OCI-LY3 (cell line): ENCODE results near the gene FUT7.

Experiments used
- H2AFZ ChIP-seq: fragments of 200-600, 300-600 bp; shearing (Covaris generic); 2 replicates; pipeline ENCODE4 v1.6.0; 2014; ENCODE audit warnings: antibody characterized with exemption, low read depth, low read length
- H3K27ac ChIP-seq: fragments of 200-600, 300-600 bp; sonication (generic); 2 replicates; pipeline ENCODE4 v1.5.1; 2014; ENCODE audit warnings: mild to moderate bottlenecking, low read length, moderate library complexity, mixed read lengths
- H3K27me3 ChIP-seq: fragments of 200-600, 300-600 bp; sonication (generic); 2 replicates; pipeline ENCODE4 v1.6.1; 2014; ENCODE audit warnings: low read depth, low read length, mixed read lengths
- H3K36me3 ChIP-seq: fragments of 200-600, 300-600 bp; sonication (generic); replicated peaks from 2 replicates; pipeline ENCODE3; 2014; ENCODE audit warnings: low read depth, low read length, mixed read lengths
- H3K4me1 ChIP-seq: fragments of 300-600, 200-600 bp; sonication (generic); 2 replicates; pipeline ENCODE4 v1.6.1; 2014; ENCODE audit warnings: low read length, mixed read lengths
- H3K4me2 ChIP-seq: fragments of 200-600, 300-600 bp; sonication (generic); 2 replicates; pipeline ENCODE4 v1.6.1; 2014; ENCODE audit warnings: low read length, mixed read lengths
- H3K4me3 ChIP-seq: fragments of 300-600, 200-600 bp; sonication (generic); 2 replicates; pipeline ENCODE4 v1.5.1; 2014; ENCODE audit warnings: antibody characterized with exemption, mild to moderate bottlenecking, low read length, moderate library complexity
- H3K79me2 ChIP-seq: fragments of 300-600, 200-600 bp; shearing (Covaris generic); 2 replicates; pipeline ENCODE4 v1.6.1; 2014; ENCODE audit warnings: mild to moderate bottlenecking, low read length, mixed read lengths
- H3K9ac ChIP-seq: fragments of 300-600, 200-600 bp; shearing (Covaris generic); 2 replicates; pipeline ENCODE4 v1.6.0; 2014; ENCODE audit warnings: mild to moderate bottlenecking, low read length, moderate library complexity
- H3K9me3 ChIP-seq: fragments of 200-600, 300-600 bp; shearing (Covaris generic); 2 replicates; pipeline ENCODE4 v1.6.1; 2014; ENCODE audit warnings: low read length, mixed read lengths; ENCODE audit not compliant: insufficient read depth
- H4K20me1 ChIP-seq: fragments of 200-600, 300-600 bp; sonication (generic); 2 replicates; pipeline ENCODE4 v1.6.1; 2016; ENCODE audit warnings: low read length, mixed read lengths; ENCODE audit not compliant: insufficient read depth
- EZH2phosphoT487 ChIP-seq: fragments of 200-600 bp; shearing (Covaris generic); IDR thresholded peaks from 2 replicates; pipeline ENCODE4 v1.6.1; 2018; ENCODE audit warnings: antibody characterized with exemption, mixed run types, low read depth
- TF ChIP-seq, protein P1 (sequence below): fragments of 200-600, 300-600 bp; sonication (generic); IDR thresholded peaks from 2 replicates; pipeline ENCODE4 v1.5.1; 2014; ENCODE audit warnings: antibody characterized with exemption, low read length, low read depth

FUT7 gene

GRCh38 chr9:137023583-137023991, 8.3 kb downstream of the FUT7 start:
- H4K20me1 ChIP-seq: no peaks in the 10 kb centered on the region
- H3K79me2 ChIP-seq: no peaks in the 10 kb centered on the region
- peaks cover 10% of the 10 kb centered on the region; the same call in 1 of the 2 replicates for H3K4me1 ChIP-seq
- H3K36me3 ChIP-seq: no peaks in the 10 kb centered on the region
- H3K27ac ChIP-seq: no peak overlapping the region
- no peaks in the 10 kb centered on the region for H3K9me3 ChIP-seq
- H3K9ac ChIP-seq: no peak overlapping the region
- H3K4me2 ChIP-seq: no peak overlapping the region
- no peak for TF ChIP-seq EZH2phosphoT487
- TF ChIP-seq, protein P1, sequence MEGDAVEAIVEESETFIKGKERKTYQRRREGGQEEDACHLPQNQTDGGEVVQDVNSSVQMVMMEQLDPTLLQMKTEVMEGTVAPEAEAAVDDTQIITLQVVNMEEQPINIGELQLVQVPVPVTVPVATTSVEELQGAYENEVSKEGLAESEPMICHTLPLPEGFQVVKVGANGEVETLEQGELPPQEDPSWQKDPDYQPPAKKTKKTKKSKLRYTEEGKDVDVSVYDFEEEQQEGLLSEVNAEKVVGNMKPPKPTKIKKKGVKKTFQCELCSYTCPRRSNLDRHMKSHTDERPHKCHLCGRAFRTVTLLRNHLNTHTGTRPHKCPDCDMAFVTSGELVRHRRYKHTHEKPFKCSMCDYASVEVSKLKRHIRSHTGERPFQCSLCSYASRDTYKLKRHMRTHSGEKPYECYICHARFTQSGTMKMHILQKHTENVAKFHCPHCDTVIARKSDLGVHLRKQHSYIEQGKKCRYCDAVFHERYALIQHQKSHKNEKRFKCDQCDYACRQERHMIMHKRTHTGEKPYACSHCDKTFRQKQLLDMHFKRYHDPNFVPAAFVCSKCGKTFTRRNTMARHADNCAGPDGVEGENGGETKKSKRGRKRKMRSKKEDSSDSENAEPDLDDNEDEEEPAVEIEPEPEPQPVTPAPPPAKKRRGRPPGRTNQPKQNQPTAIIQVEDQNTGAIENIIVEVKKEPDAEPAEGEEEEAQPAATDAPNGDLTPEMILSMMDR: no peak
- no peak overlapping the region for H3K4me3 ChIP-seq
- no peak overlapping the region for H2AFZ ChIP-seq
- peaks cover 6% of the 10 kb centered on the region for H3K27me3 ChIP-seq

DNA sequence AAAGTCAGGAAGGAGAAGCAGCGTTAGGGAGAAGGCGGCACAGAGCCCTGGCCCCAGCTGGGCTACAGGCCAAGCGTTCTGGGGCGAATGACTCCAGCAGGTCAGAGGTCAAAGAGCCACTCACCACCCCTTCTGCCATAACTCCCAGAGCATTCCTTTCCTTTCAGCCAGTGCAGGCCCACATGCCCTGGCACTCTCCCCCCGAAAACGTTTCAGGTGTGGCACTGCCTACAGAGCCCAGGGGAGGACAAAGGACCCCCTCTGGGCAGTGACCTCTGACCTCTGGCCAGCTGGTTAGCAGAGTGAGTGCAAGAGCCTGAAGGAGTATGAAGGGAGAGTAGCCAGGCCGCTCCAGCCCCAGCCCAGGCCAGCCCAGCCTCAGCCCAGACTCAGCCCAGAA, 8.7 kb downstream of the FUT7 start:
- Histone ChIP-seq H3K27ac (no peak overlapping the region), H3K4me1 (peaks cover 10% of the 10 kb centered on the region; the same call in 1 of the 2 replicates)
- no peak for TF ChIP-seq EZH2phosphoT487
- TF ChIP-seq, protein P1: no peak

GRCh38 chr9:137022662-137023008, 9.3 kb downstream of the FUT7 start:
- H3K79me2 ChIP-seq: no peaks in the 10 kb centered on the region
- no peak overlapping the region for H2AFZ ChIP-seq
- H3K36me3 ChIP-seq: no peaks in the 10 kb centered on the region
- H3K27me3 ChIP-seq: peaks cover 6% of the 10 kb centered on the region
- H3K4me3 ChIP-seq: no peak overlapping the region
- H3K4me1 ChIP-seq: peaks cover 10% of the 10 kb centered on the region; the same call in 1 of the 2 replicates
- H3K27ac ChIP-seq: no peak overlapping the region
- no peak overlapping the region for H3K4me2 ChIP-seq
- TF ChIP-seq, protein P1: no peak
- no peak for TF ChIP-seq EZH2phosphoT487
- no peaks in the 10 kb centered on the region for H4K20me1 ChIP-seq
- no peak overlapping the region for H3K9ac ChIP-seq
- no peaks in the 10 kb centered on the region for H3K9me3 ChIP-seq

More for the DNA sequence above, 8.7 kb downstream of the FUT7 start:
- H3K4me3 ChIP-seq: no peak overlapping the region
- H4K20me1 ChIP-seq: no peaks in the 10 kb centered on the region
- no peak overlapping the region for H3K9ac ChIP-seq
- H3K79me2 ChIP-seq: no peaks in the 10 kb centered on the region
- H3K36me3 ChIP-seq: no peaks in the 10 kb centered on the region
- H2AFZ ChIP-seq: no peak overlapping the region
- H3K9me3 ChIP-seq: no peaks in the 10 kb centered on the region
- no peak overlapping the region for H3K4me2 ChIP-seq
- peaks cover 6% of the 10 kb centered on the region for H3K27me3 ChIP-seq

GRCh38 chr9:137021979-137022661, 9.8 kb downstream of the FUT7 start:
- TF ChIP-seq, protein P1: no peak
- no peak for TF ChIP-seq EZH2phosphoT487
- Histone ChIP-seq H3K9ac (no peak overlapping the region), H3K4me3 (no peak overlapping the region), H2AFZ (no peak overlapping the region), H3K27me3 (peaks cover 1% of the 10 kb centered on the region), H3K9me3 (no peaks in the 10 kb centered on the region), H4K20me1 (no peaks in the 10 kb centered on the region), H3K4me1 (peaks cover 6% of the 10 kb centered on the region; the same call in 1 of the 2 replicates), H3K4me2 (no peak overlapping the region), H3K79me2 (no peaks in the 10 kb centered on the region), H3K27ac (no peak overlapping the region), H3K36me3 (no peaks in the 10 kb centered on the region)
